Effector CD8-positive, alpha-beta T cell (primary cell): ENCODE results near the gene ZNF316.

Experiments
- DNase-seq: peaks from one replicate; lab custom pipeline; 2025; lab: John Stamatoyannopoulos, UW

The ZNF316 gene

GRCh38 chr7:6691609-6692106, 54.5 kb downstream of the ZNF316 start:
- no peak for DNase-seq

GRCh38 chr7:6700793-6701192, 63.7 kb downstream of the ZNF316 start:
- no peak for DNase-seq

- no peak for DNase-seq
These were observed 64.7 kb downstream of the ZNF316 start for GRCh38 chr7:6701860-6702259.
